Fibroblast of upper back skin (primary cell): ENCODE data around the gene FANCC.
A peak's percentile ranks its signal among the peaks of the same experiment; 100 is the strongest.

ENCODE experiments used
- DNase-seq: peaks from one replicate; pipeline ENCODE4 v3.0.0-alpha.2; 2013

Gene FANCC

DNA sequence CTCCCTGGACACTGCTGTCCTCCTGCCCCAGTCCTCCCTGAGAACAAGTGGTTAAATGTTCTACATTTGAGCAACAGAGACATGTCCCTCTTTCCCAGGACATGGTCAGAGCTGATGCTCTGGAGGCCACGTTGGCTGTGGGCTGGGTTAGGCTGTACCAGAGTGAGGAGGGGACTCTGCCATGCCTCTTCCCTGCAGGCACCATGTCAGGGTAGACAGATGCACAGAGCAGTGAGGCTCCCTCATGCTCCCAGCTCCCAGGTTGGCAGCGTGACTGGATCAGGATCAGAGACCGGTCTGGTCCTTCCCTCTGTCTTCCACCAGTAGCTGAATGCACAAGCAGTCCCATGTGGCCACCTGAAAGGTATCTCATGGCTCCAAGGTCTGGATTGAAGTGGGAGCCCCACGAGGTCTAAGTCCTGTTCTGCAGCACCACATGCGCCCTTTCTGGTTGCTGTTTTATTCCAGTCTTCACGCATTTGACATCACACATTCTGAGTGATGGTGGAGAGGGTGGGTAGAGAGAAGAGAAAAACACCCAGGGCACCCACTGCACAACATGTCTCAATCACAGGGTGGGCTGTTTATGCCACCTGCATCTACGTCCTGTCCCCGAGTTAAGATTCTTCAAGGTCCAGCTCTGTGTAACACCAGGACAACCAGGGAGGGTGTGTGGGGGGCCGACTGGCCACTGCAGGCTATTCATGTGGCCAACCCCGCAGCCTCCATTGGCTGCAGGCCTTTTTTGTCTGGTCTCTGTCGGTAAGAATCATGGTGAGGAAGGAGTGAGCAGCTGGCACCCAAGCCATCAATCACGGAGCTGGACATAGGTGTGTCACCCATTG is 204.9 kb downstream of the FANCC start:
- DNase-seq: no peak

DNA sequence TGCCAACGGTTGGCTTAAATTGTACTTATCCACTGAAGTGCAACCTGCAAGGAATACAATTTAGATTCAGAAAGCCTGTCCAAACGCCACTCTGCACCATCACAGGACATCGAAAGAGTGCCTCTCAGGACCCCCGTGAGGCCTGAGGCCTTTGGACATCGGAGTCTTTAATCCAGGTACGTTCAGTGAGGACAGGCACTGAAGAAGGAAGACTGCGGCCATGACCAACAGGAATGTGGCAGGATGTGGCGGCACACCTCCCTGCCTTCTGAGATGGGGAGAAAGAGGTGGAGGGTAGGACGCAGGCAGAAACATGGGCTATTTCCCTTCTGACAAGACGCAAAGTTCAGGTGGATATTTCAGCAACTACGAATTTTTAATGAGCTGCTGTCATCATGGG is 205.8 kb downstream of the FANCC start:
- DNase-seq: no peak

DNA sequence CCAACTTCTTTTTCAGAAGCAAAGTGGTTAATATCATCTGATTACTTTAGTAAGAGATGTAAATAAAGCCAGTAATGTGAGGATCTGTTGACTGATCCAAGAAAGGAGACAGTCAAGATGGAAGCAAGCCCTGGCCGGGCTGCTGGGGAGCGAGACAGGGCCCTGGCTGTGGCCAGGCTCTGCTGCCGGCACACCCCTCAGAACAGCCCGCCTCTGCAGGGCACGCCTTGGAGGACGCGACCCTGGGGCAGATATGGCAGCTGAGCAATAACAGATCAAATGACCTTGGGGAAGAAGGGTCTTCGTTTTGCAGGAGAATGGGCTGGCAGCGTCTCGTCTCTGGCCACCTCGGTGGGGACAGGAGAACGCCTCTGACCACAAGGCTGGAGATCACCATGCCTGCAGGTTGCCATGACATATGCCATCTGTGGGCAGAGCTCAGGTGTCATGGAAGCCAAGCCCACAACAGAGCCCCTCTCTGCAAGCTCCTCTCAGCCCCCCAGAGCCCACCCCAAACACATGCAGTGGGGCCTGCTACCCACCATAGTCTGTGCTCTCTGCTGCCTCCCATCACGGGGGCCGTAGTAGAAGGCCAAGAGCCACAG is 206.5 kb downstream of the FANCC start:
- no peak for DNase-seq

DNA sequence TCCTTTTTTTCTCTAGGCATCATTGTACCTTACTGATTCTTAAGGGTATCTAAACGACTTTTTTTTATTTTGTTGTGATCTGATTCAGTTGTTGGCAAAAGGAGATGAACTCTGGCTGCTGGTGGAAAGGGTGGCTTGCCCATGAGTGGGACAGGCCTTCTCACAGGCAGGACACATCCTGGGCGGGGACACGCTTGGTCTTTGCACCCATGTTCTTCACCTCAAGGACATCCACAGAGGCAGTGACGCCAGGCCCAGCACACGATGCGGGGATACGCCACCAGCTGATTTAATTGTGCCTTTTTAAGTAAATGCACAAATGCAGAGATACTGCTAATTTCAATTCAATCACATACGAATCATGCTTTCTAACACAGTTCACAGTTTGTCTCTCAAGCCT is 208.1 kb downstream of the FANCC start:
- no peak for DNase-seq

DNA sequence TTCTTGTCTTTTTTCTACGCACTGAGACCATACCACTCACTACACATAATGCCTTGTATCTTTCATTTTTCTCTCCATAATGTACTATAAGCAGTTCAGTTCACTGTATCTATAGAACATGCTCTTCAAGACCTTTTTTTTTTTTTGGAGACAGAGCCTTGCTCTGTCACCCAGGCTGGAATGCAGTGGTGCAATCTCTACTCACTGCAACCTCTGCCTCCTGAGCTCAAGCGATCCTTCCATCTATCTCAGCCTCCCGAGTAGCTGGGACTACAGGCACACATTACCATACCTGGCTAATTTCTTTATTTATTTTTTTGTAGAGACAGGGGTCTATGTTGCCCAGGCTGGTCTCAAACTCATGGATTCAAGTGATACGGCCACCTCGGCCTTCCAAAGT is 208.7 kb downstream of the FANCC start:
- DNase-seq: no peak

DNA sequence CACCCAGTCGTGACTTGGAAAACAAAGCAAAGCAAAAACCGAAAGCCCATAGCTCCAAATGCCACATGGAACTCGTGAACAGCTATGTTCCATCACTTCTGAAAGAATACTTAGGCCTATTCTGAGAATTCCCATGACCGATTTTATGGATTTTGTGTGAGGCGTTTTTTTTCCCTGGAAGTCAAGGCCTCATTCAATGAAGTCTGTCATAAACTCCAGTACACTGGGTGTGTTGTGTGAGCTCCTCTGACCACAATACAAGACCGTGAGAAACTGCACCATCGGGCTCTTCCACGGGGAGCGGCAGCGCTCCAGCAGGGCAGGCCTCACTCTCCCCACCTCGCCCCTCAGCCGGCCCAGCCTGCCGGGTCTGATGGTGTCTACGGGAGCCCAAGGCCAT is 209.5 kb downstream of the FANCC start:
- no peak for DNase-seq

DNA sequence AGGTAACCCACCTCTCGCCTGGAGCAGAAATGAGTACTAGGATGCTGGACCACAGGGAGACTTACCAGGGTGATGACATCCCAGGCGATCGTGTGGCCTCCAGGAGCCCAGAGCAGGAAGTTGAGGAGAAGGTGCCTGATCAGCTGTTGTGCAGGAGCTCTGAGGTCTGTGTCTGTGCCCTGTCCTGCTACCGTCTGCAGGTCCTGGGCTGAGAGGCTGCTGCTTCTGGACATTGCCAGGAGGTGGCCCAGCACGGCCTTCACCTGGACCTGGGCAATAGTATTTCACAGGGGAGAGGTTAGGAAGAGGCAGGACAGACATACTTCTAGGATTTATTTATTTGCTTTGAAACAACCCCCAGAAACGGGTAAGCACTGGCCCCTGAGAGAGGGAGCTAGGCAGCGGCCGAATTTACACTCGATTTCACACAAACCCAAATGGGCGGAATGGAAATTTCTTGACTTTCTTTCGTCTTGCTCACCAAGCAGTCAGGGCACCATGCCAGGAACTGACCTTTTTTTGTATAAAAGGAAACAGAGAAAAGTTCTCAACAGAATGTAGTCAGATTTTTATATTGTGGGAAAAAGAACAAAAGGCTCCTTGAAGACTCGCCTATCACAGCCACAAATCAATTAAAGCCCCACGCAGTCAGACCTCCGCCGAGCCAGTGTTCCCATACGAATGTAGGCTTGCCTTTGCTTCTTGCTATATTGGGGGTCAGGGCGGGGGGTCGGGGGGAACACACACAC is 210.3 kb downstream of the FANCC start:
- peak; percentile 80 for DNase-seq

DNA sequence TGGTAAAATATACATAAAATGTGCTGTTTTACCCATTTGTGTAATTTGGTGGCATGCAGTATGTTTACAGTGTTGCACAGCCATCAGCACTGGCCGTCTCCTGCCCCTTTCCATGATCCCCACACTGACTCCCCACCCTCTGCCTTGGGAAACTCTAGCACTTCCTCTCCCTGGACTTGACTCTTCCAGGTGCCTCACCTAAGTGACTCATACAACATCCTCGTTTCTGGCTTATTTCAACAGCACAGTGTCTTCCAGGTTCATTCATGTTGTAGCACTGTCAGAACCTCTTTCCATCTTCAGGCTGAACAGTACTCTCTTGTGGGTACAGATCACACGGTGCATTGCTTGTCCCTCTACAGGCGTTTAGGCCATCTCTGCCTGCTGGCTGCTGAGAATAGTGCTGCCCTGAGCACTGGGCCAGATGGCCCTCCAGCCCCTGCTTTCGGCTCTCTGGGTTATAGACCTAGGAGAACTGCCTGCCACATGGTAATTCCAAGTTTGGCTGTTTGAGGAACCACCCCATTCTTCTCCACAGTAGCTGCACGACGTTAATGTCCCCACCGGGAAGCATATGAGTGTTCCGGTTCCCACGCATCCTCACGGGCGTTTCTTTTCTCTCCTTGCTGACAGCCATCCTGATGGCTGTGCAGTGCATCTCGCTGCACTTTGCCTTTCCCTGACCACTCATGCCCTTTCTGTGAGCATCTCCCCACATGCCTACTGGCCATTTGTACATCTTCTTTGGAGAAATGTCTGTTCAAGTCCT is 211.8 kb downstream of the FANCC start:
- DNase-seq: no peak

DNA sequence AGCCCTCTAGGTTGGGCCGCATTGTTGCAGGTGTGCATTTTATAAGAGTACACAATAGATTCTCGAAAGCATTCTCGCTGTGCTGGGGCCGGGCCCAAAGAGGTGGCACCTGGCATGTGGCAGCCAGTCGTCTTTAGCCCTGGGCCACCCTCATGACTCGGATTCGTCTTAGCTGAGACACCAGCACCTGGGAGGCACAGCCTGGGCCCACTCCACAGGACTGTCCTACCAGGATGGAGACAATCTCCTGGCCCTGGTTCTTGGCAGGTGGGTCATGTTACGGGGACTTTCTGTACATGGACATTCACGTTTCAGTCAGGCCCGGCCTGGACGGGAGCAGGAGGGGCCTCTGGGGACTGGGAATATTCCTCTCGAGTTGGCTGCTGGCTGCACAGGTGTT is 212.5 kb downstream of the FANCC start:
- DNase-seq: no peak

DNA sequence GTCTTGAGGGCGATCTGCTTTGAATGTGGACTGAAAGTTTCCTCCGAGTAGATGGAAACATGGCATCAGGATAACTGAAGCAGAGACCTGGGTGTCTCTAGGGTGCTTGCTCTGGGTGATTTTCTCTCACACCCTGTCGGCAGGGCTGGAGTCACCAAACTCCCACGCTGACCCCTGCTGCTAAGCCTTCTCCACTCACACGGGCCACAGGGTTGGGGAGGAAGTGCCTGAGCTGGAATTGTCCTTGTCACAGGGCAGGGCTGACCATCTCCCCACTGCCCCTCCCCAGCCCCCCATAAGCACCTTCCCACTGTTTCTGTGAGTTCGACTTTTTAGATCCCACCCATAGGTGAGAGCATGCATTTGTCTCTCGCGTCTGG is 212.9 kb downstream of the FANCC start:
- DNase-seq: no peak

DNA sequence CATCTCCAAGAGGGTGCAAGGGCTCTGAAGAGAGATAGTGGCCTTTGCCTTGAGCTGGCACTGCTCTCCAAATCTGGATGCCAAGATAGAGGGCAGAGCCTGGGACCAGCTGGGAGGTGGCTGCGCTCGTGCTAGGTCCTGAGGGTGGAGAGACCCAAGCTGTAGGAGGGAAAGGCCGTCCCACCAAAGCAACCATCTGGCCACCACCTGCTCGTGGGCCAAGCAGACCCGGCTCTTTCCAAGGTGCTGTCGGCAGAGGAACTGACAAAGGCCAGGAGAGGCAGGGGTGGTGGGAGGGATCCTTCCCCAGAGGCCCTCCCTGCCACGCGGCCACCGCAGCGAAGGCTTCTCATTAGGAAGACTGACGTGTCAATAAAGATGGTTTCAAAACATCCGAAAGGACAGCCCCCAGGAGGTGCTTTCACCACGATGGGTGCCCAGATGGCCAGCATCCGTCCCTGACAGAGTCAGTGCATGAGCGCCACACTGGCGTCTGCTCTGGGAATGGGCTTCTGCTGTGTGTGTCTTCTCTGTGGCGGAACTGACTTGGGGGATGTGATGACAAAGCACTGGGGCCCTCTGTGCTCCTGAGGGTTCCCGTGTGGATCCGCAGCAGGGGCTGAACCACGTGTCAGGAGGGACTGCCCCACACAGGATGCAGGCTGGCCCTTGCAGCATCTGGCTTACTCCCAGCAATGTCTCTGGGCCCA is 213.5 kb downstream of the FANCC start:
- DNase-seq: peak; percentile 27

DNA sequence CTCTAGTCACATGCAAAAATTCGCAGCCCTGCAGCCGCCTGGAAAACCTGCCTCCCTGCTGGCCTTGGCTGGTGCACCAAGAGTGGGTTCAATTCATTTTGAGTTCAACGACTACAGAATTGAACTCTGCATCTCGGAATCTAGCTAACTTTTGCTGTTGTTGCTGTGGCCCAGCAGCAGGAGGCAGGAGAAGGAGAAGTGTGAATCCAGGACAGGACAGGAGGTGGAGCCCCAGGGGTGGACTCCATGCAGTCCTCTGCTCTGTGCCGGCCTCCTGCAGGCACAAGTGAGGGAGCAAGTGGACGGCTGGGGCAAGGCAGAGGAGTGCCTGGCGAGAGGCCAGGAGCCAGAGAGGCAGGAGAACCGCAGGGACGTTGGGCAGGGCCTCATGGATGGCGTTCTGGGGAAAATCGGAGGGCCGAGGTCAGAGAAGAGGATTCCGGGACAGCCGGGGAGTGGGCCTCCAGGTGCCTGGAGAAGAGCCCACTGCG is 214.2 kb downstream of the FANCC start:
- no peak for DNase-seq

DNA sequence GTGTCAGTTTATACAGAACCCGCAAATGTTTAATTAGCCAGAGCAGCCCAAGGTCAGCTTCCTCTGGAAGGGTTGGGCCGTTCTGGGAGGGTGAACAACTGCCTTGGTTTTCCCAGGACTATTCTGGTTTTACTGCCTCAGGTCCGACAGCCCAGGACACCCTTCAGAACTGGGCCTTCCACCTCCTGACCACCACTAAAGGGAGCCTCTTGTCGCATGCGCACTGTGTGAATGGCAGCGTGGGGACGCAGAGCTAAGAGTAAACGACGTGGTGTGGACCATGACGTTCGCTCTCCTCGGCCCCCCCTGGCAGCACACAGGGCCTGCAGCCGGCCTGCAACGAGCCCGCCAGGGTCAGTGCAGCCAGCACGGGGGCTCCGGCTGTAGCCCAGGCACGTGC is 214.9 kb downstream of the FANCC start:
- no peak for DNase-seq

DNA sequence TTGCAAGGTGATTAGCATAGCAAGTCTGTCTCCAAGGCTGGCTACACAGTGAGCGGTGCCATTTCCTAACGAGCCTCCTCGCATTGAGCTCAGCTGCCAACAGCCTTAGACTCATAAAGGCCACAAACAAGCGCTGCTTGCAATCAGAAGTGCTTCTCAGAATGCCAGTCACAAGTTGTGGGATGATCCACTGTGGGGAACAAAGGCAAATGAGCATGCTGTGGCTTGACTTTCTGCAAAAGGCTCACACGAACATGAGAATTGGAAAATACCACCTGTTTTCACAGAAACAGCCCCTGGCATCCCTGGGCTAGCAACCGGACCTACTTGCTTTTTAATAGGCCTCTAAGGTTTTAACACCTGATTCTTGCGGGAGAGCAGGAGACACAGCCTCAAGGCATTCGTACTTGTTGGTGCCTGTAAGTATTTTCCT is 215.5 kb downstream of the FANCC start:
- no peak for DNase-seq

DNA sequence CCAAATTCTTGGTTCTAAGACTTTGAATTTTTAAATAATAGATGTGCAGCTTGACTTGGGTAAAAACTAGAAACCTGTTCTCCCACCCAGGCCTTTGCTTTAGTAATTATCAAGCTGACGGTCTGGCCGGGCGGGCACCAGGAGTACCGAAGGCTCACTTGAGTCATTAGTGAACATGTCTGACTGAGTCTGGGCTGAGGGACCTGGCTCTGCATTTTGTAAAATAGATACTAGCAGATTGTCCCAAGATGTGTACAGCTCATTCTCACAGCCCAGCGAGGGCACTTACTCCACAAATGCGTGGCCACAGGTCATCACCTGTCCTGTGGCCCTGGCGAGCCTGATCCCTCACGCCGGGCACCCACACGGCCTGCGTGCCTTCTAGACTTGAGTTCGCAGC is 216.2 kb downstream of the FANCC start:
- DNase-seq: no peak

DNA sequence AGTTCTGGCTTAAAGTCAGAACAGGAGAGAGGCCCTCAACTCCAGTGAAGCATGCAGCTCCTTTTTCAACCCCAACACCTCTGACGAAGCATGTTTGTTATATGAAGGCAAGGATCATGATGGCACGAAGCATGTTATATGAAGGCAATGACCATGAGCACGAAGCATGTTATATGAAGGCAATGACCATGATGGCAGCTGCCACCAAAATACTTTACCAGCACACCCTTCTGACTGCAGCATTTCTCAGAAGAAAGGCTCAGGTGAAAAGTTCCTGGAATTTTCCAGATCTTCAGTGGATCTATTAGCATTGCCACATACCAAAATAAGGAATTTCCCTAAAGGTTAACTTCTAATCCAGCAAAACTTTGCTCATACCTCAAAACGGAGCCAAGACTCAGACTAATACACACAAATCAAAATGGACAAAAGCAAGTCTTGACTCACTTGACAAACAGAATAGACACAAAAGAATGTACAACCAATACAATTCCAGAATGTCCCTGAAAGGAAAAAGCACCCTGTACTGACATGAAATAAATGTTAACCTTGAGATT is 217.4 kb downstream of the FANCC start:
- peak; percentile 58 for DNase-seq

DNA sequence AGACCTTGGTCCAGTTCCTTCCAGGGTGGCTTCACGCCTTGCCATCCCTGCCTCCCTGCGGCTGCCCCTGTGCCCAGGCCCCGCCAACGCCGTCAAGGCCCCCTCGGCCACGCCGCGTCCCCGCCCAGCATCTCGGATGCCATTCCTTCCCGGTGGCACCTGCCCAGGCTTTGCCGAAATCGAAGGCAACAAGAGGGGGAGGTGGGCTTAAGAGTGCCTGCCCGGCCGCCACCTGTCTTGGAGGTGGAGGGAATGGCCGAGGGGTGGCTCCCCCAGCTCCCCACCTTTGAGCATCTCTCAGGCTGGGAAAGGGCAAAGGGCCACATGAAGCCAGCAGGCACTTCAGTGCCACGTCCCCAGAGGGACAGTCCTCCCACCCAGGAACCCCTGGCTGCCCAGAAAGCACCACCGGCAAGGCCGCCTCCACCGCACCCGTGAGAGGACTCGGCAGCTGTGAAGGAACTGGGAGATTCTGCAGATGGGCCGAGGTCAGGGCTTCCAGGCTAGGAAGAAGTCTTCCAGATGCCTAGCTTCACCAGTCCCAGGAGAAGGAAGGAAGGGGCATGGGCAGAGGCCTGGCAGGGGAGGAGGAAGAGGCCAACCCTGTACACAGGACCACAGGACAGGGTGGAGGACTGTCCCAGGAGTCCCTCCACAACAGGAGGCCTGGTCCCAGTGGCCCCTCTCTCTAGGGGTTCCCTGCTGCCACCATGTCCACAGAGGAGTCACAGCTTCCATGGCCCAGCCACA is 218.0 kb downstream of the FANCC start:
- no peak for DNase-seq

DNA sequence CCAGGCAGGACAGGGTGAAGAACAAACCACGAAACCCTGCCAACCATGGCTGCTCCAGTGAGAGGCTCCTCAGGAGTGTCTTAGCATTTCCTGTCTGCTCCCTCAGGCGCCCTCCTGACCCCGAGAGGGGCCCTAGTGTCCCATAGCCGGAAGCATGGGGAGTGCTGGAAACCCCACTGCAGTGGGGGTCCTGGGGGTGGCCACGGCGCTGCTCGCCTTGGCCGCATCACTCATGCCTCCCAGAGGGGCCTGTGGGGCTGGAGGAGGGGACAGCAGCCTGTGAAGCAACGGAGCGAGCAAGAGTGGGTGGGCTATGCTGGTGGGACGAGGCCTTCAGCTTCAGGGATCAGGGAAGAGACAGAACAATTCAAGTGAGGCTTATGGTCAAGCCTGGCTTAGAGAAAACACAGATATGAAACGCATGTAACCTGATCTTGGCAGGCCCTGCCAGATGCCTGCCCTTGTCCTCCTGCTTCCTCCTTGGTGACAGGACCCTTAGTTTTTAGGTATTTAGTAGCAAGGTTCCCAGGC is 219.1 kb downstream of the FANCC start:
- DNase-seq: no peak

DNA sequence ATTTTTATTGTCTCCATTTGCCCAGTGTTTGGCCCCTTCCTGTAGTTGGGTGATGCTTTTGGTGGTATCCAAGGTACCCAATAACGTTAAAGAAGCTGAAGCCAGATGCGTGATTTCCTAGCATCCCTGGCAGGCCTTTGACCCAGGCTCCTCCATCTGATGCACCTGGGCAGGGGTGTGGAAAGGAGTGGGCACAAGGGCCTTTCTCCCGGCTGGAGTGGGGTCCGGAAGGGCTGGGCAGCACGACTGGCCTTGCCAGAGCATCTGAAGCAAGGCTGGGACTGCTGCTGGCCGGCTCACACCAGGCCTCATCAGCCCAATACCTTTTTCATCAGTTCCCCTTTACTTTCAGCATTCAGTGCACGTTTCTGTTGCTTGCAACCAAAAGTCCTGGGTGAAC is 220.2 kb downstream of the FANCC start:
- DNase-seq: no peak

DNA sequence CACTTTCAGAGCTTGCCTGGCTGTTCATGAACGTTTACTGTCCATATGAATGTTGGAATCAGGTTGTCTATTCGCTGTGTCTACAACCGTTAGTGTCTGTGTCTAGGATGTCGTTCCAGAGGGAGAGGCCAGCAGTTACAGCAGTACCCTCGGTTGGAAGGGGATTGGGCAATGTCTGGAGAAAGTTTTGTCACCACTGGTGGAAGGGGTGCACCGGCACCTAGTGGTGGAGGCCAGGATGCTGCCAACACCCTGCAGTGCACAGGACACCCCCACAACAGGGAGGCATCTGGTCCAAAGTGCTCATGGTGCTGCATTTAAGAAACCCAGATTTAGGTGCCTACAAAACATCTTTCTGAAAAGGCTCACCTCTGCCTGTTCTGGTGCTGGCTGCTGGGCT is 220.7 kb downstream of the FANCC start:
- DNase-seq: no peak

DNA sequence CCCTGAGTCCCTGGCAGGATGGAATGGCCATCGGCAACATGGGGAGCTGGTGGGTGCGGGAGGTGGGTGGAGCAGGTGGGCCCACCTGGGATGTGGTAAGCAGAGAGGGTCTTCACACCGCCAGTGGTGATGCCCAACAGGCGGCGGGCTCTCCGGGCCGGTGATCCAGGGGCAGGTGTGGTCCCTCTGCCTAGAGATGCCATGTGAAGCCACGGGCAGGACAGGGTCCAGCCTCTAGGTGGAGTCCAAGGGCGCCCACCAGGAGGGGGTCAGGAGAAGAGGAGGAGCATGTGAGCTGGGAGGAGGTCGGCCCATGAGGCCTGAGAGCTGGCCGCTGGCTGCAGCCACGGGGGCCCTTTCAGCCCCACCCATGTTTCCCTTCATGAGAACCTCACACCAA is 221.1 kb downstream of the FANCC start:
- DNase-seq: no peak
